GM19023 (cell line): Measurements from ENCODE around the gene KRTAP12-2.
"Not testable (repeated sequence)": the region's sequence is repeated elsewhere in the genome, so short reads cannot be mapped to it uniquely, and the experiment has no call there.

Source experiments
- ATAC-seq: cut with Tn5 transposase; IDR thresholded peaks from one replicate; pipeline ENCODE4 v1.9.1; 2021; ENCODE audit warnings: mild to moderate bottlenecking, moderate library complexity; ENCODE audit not compliant: unreplicated experiment

Gene KRTAP12-2

GRCh38 chr21:44653656-44654575 lies 12.8 kb downstream of the KRTAP12-2 start:
- no peak for ATAC-seq

GRCh38 chr21:44653123-44653522 lies 13.6 kb downstream of the KRTAP12-2 start:
- ATAC-seq, result no peak

- ATAC-seq, result no peak
Observed at GRCh38 chr21:44650973-44651675, 15.6 kb downstream of the KRTAP12-2 start.

DNA sequence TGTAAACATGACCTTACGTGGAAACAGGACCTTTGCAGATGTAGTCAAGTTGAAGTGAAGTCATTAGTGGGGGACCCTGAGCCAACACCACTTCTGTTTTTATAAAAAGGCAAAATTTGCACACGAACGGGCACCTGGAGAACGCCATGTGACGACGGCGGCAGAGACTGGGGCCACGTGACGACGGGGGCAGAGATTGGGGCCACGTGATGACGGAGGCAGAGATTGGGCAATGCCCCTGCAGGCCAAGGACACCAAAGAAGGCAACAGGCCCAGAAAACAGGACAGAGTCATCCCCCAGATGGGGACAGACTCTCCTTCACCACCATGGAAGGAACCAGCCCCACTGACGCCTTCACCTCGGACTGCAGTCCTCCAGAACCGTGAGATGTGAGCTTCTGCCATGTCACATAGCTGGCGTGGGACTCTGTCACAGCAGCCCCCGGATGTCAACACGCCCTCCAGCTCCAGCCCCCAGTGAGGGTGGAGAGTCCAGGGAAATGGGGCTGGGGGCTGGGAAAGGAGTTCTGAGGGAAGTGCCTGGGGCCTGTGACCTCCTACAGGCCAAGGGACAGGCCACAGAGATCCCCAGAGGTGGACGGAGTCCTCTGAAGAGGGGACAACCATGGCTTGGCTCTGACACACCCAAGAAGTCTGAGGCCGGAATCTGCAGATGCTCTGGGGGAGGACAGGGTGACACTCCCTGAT lies 16.3 kb downstream of the KRTAP12-2 start:
- no peak for ATAC-seq

- ATAC-seq, result no peak
Observed at GRCh38 chr21:44649521-44650100, 17.1 kb downstream of the KRTAP12-2 start.

DNA sequence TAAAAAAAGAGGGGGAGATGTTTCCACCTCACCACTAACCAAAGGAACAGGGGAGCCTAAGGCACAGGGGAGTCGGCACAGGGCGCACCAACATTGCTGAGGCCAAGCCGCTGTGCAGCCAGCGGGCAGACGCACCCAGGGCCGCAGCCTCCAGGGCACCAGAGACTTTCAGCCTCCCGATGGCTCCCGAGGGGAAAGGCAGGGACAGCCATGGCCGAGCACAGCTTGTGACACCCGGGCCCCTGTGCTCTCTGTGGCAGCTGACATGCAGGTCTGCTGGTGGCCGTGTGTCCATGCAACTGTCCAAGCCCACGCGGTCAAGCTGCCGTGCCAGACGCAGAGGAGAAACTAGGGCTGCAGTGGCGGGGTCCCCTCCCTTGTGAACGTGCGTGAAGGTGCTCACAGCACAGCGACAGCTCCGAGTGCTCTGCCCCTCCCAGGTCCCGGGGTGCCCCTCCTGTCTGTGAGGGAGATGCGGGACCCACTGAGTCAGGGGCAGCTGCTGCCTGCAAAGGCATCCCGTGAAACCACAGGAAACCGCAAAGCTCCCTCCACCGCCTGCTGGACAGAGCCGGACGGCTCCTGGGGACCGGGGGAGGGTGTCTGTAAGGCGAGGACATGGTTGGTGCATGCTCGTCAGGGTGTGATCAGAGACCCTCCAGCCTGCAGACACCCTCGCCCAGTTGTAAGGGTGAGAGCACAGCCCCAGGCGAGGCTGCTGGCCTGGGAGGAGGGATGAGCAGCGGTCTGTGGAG lies 18.0 kb downstream of the KRTAP12-2 start:
- ATAC-seq, result no peak

- no peak for ATAC-seq
Observed at GRCh38 chr21:44647222-44647552, 19.5 kb downstream of the KRTAP12-2 start.

DNA sequence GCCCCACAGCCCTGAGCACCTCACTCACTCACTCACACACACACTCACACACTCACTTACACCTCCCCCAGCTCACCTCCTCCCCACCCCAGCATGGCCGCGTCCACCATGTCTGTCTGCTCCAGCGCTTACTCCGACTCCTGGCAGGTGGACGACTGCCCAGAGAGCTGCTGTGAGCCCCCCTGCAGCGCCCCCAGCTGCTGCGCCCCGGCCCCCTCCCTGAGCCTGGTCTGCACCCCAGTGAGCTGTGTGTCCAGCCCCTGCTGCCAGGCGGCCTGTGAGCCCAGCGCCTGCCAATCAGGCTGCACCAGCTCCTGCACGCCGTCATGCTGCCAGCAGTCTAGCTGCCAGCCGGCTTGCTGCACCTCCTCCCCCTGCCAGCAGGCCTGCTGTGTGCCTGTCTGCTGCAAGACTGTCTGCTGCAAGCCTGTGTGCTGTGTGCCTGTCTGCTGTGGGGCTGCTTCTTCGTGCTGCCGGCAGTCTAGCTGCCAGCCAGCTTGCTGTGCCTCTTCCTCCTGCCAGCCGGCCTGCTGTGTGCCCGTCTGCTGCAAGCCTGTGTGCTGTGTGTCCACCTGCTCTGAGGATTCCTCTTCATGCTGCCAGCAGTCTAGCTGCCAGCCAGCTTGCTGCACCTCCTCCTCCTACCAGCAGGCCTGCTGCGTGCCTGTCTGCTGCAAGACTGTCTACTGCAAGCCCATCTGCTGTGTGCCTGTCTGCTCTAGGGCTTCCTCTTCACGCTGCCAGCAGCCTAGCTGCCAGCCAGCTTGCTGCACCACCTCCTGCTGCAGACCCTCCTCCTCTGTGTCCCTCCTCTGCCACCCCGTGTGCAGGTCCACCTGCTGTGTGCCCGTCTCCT lies 20.1 kb downstream of the KRTAP12-2 start, which contains the start of gene KRTAP10-11:
Gene KRTAP10-11 (plus strand): TSS at position 49 of the 856 bp plus-strand sequence. CDS start 45 bp downstream, at position 94.
- not testable (repeated sequence) for ATAC-seq

DNA sequence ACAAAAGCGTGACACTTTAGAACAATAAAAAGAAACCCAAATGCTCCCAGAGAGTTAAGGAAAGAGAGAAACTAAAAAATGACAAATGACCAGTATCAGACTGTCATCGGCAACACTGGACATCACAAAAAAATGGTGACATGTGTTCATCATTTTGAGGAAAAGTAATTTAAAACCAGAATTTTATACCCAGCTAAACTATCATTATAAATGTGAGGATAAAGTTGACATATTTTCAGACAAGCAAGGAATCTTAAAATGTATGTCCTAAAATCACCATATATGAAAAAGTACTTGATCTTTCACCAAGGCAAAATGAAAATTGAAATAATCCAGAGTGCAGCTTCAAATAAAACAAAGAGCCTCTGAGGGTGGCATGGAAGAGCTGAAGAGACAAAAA lies 21.8 kb downstream of the KRTAP12-2 start:
- no peak for ATAC-seq

DNA sequence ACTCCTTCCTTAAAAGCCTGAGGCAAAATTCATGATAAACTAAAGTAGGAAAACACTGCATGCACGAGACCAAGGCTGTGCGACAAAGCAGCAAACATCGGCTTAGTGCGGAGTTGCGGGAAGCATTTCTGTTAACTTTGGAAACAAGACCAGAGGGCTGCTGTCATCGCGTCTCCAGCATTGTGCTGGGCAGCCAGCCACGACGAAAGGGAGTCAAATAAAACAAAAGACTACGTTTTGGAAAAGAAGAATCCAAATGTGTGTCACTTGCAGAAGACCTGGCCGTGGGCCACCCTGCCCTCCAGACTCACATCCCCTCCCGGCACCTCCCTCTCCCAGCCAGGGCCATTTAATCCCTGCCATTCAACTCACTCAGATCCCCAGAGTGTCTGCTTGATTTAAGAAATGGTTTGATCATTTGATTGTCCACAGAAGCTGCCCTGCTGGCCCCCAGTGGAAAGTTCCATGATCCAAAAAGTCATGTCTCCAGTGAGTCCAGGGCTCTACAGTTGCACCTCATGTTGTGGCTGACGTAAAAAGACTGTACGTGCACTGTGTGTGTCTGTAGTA lies 22.9 kb downstream of the KRTAP12-2 start:
- no peak for ATAC-seq

GRCh38 chr21:44640761-44641160 lies 26.0 kb downstream of the KRTAP12-2 start:
- ATAC-seq, result no peak

DNA sequence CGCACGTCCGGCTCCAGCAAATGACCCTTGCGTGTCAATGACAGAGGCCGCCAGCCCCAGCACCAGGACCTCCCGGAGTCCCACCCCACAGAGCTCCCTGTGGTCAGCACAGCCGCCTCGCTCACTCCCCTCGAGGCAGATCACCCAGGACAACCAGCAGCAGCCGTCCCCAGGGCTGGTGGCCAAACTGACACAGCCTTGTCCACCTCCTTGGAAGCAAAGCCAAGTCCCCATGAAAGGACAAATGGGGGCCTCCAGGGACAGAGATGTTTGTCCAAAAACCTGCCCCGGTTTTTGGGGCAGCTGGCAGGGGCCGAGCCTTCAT lies 27.4 kb downstream of the KRTAP12-2 start:
- ATAC-seq, result no peak

DNA sequence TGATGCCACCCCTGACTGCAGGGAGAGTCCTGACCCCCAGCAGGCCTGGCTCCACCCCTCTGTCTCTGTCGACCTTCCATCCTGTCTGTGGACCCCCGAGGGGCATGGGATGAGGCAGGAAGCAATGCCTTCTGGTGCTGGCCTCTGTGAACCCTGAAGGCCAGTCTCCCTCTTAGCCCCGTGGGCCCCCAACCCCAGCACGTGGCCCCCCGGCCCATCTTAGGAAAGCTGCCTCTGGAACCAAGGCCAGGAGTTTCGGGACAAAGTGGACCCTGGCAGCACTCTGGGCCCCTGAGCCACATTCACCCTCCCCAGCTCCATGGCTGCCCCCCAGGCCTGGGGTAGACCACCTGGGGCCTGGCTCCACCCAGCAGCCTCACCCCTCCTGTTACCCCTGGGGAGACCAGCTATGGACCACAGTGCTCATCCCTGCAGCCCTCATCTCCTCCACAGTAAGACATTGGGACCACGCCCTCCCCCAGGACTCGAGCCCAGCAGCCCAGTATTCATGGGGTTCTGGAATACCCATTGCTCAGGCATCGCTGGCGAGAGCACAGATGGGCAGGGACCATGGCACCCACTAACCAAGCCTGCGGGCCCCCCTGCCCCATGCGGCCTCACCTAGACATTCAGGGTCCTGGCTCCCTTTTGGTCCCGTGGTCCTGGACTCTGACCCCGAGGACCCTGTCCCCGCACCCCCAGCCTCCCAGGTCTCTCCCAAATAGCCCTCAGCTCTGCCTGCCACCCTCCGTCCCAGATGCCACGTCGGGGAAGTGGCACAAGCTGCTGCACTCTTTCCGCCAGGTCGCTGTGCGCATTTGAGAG lies 28.0 kb downstream of the KRTAP12-2 start:
- not testable (repeated sequence) for ATAC-seq

DNA sequence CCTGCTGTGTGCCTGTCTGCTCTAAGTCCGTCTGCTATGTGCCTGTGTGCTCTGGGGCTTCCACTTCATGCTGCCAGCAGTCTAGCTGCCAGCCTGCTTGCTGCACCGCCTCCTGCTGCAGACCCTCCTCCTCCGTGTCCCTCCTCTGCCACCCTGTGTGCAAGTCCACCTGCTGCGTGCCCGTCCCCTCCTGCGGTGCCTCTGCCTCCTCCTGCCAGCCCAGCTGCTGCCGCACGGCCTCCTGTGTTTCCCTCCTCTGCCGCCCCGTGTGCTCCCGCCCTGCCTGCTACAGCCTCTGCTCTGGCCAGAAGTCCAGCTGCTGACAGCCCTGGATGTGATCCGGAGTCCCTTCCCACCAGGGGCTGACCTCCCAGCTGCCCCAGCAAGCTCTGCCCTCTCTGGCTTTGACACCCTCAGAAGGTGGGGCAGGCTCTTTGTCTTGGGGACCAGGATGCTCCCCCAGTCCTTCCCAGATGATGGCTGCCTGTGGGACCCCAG lies 28.8 kb downstream of the KRTAP12-2 start:
- not testable (repeated sequence) for ATAC-seq

DNA sequence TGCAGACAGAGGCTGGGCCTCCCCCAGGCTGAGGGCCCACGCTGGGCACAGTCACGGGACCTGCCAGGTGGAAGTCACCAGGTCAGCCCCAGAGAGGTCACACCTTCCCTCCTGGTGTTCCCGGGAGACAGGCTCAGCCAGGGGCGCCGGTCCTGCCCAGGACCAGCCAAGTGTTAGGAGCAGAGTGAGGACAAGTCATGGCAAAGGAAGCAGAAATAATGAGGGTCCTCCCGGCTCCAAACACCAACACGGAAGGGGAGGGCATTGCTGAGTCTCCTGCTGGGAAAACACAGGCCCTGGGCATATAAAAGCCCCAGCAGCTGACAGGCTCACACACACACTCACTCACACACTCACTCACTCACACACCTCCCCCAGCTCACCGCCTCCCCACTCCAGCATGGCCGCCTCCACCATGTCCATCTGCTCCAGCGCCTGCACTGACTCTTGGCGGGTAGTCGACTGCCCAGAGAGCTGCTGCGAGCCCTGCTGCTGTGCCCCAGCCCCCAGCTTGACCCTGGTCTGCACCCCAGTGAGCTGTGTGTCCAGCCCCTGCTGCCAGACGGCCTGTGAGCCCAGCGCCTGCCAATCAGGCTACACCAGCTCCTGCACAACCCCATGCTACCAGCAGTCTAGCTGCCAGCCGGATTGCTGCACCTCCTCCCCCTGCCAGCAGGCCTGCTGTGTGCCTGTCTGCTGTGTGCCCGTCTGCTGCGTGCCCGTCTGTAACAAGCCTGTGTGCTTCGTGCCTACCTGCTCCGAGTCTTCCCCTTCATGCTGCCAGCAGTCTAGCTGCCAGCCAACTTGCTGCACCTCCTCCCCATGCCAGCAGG lies 29.5 kb downstream of the KRTAP12-2 start, which contains the start of gene KRTAP10-10:
Gene KRTAP10-10 (plus strand): TSS at position 339 of the 833 bp plus-strand sequence. CDS start 62 bp downstream, at position 401.
- no peak for ATAC-seq

DNA sequence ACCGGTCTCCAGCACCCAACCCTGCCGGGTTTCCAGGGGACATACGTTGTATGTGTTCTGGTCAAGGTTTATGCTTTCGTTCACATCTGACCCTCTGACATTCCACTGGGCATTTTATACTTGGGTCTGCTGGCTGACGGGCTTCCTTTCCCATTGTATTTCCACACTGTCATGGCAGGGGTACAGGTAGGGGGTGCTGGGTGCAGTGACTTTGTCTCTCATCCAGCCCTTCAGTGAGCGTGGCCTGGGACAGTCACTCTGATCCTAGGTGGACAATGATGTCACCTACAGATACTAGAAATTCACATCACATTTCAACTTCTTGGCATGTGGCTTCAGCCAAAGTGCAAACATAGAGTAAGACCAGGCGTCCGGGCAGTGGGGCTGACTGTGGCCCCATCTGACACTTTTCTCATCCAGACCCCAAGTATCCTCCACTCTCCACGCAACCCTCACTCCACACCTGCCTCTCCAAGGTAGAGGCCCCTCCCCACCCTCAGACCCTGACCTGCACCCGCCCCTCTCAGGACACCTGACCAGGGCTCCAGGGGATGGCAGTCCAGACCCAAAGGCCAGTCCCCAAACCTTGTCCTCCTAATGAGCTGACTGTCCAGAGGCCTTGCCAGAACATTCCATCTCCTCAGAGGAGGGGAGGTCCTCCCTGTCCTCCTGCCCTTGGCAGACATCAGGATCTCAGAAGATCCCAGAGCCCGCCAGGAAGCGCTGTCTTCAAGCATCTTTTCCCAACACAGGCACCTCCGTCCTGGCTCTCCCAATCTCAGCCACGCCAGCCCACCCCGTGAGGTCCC lies 30.3 kb downstream of the KRTAP12-2 start:
- ATAC-seq, result no peak
